ENCODE data around the gene ZBTB7C. TPM values are rescaled to one million over a fixed set of nuclear protein-coding genes. Genes with fewer than 3 reads are reported as not detected.

ZBTB7C gene
- total RNA-seq, 1 donor from 2014 or later: 7.4 TPM

DNA sequence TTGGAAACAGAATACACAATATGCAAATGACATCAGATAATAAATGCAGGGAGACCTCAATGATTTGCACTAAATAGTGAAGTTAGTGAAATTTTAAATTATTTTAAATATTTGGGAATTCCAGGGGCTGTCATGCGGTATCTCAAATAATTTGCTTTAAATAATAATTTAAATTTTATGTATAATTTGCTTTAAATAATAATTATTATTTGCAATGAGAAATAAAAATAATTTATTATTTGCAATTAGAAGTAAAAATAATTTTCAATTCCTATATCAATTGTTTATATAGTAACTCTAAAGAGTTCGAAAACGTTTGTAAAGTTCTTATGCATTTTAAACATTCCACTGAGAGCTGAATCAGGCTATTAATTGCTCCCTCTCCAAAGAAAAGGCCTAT lies 226.4 kb downstream of the ZBTB7C start:
- H3K27ac Mint-ChIP-seq: no peak overlapping the region
- no peaks in the 10 kb centered on the region for H3K36me3 Mint-ChIP-seq
- DNase-seq (ENCODE audit: low spot score in 2 of 2, unreplicated experiment in 2 of 2): no peak
- peaks cover 10% of the 10 kb centered on the region for H3K4me1 Mint-ChIP-seq
- no peak overlapping the region for H3K4me3 Mint-ChIP-seq
- no peak for TF ChIP-seq CTCF (IDR thresholded peaks at IDR 0.05; ENCODE audit: unreplicated experiment)
- peaks cover 44% of the 10 kb centered on the region for H3K27me3 Mint-ChIP-seq (ENCODE audit: low read depth)
- H3K9me3 Mint-ChIP-seq: no peaks in the 10 kb centered on the region

GRCh38 chr18:48181857-48182256 lies 227.3 kb downstream of the ZBTB7C start:
- Mint-ChIP-seq H3K36me3 (no peaks in the 10 kb centered on the region), H3K9me3 (no peaks in the 10 kb centered on the region), H3K27me3 (ENCODE audit: low read depth) (peaks cover 43% of the 10 kb centered on the region), H3K4me3 (no peak overlapping the region), H3K27ac (no peak overlapping the region), H3K4me1 (peaks cover 10% of the 10 kb centered on the region)
- no peak for TF ChIP-seq CTCF (IDR thresholded peaks at IDR 0.05; ENCODE audit: unreplicated experiment)
- DNase-seq (ENCODE audit: low spot score in 2 of 2, unreplicated experiment in 2 of 2): no peak

- TF ChIP-seq CTCF (IDR thresholded peaks at IDR 0.05; ENCODE audit: unreplicated experiment): no peak
- Mint-ChIP-seq H3K27me3 (ENCODE audit: low read depth) (peaks cover 45% of the 10 kb centered on the region), H3K4me3 (no peak overlapping the region), H3K27ac (no peak overlapping the region), H3K9me3 (no peaks in the 10 kb centered on the region), H3K4me1 (peaks cover 9% of the 10 kb centered on the region), H3K36me3 (no peaks in the 10 kb centered on the region)
- no peak for DNase-seq (ENCODE audit: low spot score in 2 of 2, unreplicated experiment in 2 of 2)
Measured at GRCh38 chr18:48181087-48181823, 227.9 kb downstream of the ZBTB7C start.

DNA sequence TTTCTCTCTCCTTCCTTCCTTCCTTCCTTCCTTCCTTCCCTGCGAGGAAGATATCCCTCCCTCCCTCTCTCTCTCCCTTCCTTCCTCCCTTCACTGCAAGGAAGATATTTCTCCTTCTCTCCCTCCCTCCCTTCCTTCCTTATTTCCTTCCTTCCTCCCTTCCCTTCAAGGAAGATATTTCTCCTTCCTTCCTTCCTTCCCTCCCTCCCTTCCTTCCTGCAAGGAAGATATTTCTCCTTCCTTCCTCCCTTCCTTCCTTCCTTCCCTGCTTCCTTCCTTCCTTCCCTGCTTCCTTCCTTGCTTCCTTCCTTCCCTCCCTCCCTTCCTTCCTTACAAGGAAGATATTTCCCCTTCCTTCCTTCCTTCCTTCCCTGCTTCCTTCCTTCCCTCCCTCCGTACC lies 229.5 kb downstream of the ZBTB7C start:
- no peaks in the 10 kb centered on the region for H3K9me3 Mint-ChIP-seq
- H3K36me3 Mint-ChIP-seq: no peaks in the 10 kb centered on the region
- TF ChIP-seq CTCF (IDR thresholded peaks at IDR 0.05; ENCODE audit: unreplicated experiment): no peak
- peaks cover 38% of the 10 kb centered on the region for H3K27me3 Mint-ChIP-seq (ENCODE audit: low read depth)
- H3K4me3 Mint-ChIP-seq: no peak overlapping the region
- peaks cover 7% of the 10 kb centered on the region for H3K4me1 Mint-ChIP-seq
- no peak overlapping the region for H3K27ac Mint-ChIP-seq
- DNase-seq (ENCODE audit: low spot score in 2 of 2, unreplicated experiment in 2 of 2): no peak

- no peaks in the 10 kb centered on the region for H3K36me3 Mint-ChIP-seq
- H3K27me3 Mint-ChIP-seq (ENCODE audit: low read depth): peaks cover 37% of the 10 kb centered on the region
- peaks cover 3% of the 10 kb centered on the region for H3K9me3 Mint-ChIP-seq
- H3K27ac Mint-ChIP-seq: no peak overlapping the region
- TF ChIP-seq CTCF (IDR thresholded peaks at IDR 0.05; ENCODE audit: unreplicated experiment): no peak
- peaks cover 7% of the 10 kb centered on the region for H3K4me1 Mint-ChIP-seq
- no peak for DNase-seq (ENCODE audit: low spot score in 2 of 2, unreplicated experiment in 2 of 2)
- H3K4me3 Mint-ChIP-seq: no peak overlapping the region
Measured at GRCh38 chr18:48179001-48179400, 230.2 kb downstream of the ZBTB7C start.

All from mesothelial cell of epicardium (in vitro differentiated cells).